CD1c-positive myeloid dendritic cell (primary cell): ENCODE measurements around the gene CDC42EP4.
A peak's percentile ranks its signal among the peaks of the same experiment; 100 is the strongest.

ENCODE experiments used
- DNase-seq: peaks from one replicate; pipeline ENCODE4 v3.0.0-alpha.2; 2016; ENCODE audit errors: extremely low spot score

Gene CDC42EP4, protein sequence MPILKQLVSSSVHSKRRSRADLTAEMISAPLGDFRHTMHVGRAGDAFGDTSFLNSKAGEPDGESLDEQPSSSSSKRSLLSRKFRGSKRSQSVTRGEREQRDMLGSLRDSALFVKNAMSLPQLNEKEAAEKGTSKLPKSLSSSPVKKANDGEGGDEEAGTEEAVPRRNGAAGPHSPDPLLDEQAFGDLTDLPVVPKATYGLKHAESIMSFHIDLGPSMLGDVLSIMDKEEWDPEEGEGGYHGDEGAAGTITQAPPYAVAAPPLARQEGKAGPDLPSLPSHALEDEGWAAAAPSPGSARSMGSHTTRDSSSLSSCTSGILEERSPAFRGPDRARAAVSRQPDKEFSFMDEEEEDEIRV

DNA sequence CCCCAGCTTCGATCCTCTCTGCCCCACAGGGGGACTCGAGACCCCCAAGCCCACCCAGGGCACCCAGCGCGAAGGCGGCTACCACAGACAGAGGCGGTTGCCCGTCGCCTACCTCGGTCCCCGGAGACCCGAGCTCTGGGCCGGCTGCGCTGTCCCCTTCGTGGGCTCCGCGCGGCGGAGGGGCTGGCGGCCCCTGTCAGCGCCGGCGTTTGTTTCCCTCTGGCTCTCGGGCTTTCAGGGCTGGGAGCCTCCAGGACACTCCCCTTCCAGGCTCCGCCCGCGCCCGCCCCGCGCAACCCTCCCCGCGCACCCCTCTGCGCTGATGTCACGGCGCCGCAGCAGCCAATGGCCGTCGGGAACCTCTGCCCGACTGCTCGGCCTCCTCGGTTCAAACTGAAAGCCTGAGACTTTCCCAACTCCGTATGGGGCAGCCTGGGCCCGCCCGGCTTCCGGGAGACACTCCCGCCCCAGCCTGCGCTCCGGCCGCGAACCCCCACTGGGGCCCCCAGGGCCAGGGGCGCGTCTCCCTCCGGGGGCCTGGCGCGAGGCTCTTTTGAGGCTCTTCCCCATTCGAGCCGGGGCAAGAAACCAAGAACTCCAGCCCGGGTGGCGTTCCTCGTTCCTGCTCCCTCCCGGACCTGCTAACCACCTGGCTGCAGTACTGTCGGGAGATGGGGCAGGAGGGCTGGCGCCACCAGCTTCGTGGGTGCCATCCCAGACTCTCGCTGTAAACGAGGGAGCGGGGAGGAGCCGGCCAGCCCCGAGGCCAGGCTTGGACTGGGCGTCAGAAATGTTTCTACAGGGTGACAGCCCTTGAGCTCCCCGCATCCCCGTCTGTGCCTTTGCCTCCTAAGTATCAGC is at the start of gene CDC42EP4:
CDC42EP4 (minus strand) TSS at position 221 of the 861 bp plus-strand sequence. CDS start 25,501 bp downstream, outside the sequence.
- peak; percentile 95 for DNase-seq

DNA sequence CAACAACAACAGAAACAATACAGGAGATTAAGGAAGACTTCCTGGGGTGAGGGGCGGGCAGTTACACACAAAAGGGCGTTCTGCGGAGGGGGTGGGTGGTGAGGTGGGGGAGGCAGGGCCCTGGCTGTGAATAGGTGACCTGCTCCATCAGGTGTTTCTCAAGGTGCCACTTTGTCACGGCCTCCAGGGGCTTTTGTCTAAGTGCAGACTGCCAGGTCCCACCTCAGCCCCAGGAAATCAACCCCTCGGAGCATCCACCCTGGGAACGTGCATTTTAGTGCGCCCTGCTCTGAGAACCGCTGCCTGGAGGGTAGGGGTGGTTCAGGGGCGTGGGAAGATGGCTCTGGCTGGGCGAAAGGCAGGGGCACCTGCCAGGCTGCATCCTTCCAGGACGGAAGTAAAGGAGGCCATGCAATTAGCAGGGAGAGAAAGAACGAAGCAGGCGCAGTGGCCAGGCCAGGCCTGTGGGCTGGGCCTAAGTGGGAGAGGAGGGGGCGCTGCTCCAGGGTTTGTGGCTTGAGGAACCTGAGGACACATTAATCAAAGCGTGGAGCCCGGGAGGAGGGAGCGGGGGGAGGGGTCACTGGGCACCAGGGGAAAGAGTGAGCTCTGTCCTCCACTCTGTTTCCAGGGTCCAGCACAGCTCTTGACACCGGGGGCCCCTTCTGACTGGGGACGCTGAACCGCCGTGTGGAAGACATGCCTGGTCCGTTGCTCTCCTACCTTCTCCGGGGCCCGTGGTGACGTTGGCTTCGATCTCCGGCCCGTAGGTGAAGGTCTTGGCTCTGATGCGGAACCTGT is 49.4 kb upstream of the CDC42EP4 start:
- DNase-seq = no peak

DNA sequence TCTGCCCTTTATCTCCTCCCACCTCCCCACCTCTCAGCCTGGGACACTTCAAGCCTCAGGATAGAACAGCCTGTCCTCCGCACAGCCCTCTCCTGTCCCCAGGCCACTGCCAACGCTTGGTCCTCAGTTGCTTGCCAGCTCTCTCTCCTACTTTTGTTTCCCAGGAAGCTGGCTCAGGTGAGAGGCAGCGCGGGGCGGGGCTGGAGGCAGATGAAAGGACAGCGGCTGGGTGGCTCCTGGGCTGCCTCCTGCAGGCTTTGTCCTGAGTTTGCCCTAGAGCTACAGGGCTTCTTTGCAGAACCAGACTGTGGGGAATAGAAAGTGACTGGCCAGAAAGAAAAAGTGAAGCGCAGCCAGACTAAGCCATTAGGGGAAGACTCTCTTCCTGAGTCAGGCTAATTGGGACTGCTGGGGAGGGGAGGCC is 48.2 kb upstream of the CDC42EP4 start:
- DNase-seq = no peak

DNA sequence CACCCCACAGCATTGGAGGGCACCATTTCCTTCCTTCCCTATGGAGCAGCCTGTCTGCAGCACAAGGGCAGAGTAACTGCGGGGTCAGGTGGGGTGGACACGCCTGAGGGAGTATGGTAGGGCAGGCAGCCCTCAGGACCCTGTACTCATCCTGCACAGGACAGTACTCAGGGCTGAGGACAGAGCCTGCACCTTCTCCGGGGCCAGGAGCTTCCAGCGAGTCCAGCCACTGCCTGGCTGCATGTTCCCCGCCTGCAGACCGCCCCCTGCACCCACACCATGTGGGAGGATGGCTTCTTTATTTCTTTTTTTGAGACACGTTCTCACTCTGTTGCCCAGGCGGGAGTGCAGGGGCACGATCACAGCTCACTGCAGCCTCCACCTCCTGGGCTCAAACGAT is 47.6 kb upstream of the CDC42EP4 start:
- no peak for DNase-seq

DNA sequence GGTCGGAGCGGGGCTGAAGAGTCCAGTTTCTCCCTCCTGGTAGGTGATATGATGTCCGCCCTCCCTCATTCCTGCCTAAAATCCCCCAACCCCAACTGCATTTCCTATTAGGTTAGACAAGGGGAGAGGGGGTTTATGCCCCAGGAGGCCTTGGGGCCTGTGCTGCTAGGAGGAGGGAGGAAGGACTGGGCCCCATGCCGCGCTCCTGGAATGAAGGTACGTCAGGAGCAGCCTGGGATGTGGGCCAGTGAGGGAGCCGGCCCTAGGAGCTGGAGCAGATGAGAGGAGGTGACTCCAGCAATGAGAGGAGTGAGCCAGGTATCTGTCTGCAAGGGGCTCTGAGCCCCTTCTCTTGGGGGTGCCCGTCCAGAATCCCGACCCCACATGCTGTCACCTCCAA is 46.9 kb upstream of the CDC42EP4 start:
- DNase-seq = no peak

DNA sequence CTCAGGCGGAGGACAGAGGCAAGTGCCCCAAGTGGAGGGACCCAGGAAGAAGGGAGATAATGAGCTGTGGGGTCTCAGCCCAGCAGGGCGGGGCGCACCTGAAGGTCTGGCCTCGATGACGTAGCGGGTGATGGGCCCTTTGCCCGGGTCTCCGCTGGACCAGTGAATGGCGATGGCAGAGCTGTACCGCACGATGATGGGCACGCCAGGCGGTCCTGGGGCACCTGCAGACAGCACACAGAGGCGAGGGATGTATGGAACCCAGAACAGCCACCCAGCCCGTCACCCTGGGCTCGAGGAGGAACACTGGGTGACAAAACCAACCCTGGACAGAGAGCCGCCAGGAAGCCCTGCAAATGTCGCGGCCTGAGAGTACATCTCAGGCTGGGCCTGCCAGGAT is 46.2 kb upstream of the CDC42EP4 start:
- no peak for DNase-seq

DNA sequence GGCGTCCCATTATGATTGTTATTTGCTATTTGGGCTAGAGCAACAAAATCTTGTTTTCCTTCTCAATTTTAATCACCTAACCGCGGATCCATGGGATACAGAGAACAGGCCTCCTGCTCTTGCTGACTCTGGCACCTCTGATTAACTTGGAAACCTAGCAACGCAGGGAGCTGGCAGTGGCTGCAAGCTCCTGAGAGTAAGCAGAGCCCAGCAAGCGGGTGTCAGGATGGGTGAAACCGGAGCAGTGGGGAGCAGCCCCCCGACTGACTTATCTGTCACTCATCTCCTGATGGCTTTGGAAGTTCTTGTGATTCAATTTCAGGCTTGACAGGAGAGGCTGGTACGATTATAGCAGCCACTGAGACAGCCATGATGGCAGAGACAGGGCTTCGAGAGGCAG is 45.5 kb upstream of the CDC42EP4 start:
- no peak for DNase-seq

DNA sequence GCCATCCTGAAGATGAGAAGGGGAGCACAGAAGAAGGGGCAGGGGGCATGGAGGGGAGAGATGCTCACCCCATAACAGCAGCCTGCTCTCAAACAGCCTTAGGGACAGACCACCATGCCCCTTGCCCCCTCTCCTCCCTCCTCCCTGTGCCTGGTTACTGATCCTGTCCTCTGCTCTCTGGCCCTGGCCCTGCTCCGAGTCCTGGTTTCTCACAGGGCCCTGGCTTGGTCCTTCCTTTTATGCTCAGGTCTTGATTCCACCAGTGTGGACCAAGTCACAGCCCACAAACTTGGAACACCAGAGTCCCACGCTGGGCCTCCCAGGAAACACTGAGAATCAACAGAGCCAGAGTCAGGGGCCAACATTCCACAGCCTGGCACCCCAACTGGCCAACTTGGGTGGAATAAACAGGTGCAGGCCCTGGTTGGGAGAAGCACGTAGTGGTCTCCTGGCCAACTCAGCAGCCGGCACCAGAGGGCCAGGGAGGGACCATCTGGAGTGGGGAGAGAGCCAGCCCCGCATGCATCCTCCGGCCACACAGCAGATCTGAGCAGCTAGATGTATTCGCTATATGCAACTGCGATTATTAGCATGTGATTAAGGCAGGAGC is 44.9 kb upstream of the CDC42EP4 start:
- no peak for DNase-seq

DNA sequence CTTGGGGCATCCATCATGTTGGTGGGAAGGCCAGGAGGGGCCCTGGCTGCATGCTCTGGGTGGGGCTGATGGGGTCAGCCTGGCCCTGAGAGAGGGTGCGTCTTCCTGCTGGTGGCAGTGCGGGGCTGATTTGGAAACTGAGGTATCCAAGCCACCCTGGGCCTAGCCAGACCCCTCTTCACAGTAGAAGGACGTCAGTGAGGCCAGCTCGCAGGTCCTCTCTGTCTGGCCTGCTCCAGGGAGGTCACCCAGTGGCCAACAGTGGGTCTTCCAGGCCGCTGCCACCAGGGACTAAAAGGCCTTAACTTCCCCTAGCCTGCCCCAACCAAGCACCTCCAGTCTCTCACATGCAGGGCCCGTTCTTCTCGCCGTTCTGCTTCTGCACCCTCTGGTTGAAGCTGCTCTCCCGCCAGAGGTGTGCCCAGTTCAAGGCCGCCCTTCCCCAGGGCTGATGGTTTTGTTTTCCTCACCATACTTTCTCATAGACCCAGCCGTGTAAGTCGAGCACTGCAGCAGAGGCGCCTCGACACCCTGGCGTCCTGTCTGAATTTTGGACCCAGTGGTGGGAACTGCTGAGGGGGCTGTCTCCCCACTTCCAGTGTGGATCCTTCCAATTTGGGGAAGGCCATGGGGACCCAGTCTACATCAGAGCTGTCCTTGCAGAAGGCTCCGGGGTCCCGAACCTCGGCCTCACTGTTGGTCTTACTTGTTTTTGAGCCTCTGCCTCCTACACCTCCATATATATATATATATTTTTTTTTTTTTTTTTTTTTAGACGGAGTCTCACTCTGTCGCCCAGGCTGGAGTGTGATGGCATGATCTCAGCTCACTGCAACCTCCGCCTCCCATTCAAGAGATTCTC is 42.9 kb upstream of the CDC42EP4 start:
- DNase-seq = no peak

DNA sequence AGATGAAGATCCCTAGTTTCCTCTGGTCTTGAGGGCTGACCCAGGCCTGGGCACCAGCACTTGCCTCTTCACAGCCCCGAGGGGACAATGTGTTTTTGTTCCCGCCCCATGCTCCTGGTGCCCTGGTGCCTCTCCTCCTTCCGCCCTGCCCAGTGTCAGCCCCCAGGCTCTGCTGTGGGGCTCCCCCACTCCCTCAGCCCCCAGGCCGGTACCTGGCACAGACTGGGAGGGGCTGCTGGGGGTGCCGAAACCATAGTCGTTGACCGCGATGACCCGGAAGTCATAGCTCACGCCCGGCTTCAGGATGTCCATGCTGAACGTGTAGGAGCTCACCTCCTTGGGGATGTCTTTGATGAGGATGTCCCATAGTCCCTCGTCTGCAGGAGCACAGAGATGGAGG is 40.5 kb upstream of the CDC42EP4 start:
- no peak for DNase-seq

DNA sequence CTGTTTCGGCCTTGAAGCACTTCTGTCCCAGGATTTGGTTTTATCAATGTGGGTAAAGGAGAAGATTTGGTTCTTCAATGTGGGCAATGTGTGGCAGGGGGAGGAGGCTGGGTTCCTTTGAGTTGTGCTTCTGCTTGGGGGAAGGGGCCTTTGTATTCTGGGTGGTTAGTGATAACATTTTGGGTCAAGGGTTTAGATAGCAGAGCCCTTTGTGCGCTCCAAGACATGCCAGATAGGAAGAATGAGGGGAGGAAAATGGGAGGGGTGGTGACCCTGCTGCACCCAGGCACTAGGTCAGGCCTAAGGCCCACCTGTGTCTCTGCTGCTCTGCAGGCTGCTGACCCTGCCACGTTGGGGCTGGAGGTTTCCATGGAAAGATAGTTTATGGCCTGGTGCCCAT is 40.0 kb upstream of the CDC42EP4 start:
- DNase-seq = no peak

DNA sequence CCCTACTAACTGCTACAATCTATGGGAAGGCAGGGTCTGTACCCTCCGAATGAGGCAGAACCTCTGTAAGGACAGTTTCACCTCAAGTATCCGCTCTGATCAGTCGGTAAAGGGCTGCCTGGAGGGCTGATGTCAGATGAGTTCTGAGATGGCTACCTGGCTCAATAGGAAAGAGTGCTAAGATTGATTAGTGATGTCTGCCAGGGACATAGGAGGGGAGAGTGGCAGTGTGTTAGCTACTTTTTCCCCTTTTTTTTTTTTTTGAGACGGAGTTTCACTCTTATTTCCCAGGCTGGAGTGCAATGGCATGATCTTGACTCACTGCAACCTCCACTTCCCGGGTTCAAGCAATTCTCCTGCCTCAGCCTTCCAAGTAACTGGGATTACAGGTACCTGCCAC is 39.1 kb upstream of the CDC42EP4 start:
- no peak for DNase-seq

DNA sequence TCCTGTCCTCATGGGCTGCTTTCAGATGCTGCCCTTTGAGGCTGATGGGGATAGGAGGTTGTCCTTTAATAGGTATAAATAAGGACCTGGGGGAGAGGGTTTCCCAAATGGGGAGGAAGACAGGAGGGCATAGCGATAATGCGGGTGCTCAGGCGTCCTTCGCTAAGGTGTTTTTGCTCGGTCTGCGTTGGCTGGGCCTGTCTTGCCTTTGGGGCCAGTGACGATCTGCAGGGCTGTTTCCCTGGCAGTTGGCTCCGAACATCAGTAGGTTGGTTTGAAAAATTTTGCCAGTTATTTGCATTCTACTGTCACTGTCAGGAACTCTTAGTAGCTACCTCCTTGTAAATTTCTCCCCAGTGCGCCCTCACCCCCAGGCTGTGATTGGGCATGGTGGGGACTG is 37.8 kb upstream of the CDC42EP4 start:
- DNase-seq = no peak

DNA sequence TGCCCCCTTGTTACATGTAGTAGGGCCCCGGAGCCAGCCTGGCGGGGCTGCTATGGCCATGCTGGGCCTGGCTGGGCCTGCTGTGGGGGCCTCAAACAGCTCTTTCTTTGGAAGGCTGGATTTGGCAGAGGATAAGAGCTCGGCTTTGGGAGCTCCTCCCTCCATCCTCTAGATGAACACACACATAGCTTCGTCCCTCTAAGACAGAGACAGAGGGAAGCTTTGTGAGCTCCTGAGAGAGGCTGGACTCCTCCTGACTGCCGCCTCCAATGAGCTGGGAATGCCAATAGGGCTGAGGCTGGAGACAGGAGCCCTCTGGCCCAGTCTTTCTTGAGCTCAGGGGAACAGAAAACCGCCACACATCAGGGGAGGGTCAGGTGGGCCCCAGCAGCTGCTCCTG is 37.3 kb upstream of the CDC42EP4 start:
- no peak for DNase-seq

DNA sequence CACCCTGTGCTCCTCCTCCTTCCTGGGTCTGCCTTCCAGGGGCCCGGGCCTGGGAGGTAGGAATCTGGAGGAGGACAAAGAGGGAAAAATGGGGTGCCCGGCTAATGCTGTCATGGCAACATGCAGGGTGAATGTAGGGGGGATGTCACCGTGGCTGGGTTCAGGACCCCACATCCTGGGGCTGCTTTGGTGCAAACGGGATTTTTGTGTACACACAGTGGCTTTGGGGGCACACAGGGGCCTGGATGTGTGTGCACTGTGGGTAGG is 37.0 kb upstream of the CDC42EP4 start:
- no peak for DNase-seq

DNA sequence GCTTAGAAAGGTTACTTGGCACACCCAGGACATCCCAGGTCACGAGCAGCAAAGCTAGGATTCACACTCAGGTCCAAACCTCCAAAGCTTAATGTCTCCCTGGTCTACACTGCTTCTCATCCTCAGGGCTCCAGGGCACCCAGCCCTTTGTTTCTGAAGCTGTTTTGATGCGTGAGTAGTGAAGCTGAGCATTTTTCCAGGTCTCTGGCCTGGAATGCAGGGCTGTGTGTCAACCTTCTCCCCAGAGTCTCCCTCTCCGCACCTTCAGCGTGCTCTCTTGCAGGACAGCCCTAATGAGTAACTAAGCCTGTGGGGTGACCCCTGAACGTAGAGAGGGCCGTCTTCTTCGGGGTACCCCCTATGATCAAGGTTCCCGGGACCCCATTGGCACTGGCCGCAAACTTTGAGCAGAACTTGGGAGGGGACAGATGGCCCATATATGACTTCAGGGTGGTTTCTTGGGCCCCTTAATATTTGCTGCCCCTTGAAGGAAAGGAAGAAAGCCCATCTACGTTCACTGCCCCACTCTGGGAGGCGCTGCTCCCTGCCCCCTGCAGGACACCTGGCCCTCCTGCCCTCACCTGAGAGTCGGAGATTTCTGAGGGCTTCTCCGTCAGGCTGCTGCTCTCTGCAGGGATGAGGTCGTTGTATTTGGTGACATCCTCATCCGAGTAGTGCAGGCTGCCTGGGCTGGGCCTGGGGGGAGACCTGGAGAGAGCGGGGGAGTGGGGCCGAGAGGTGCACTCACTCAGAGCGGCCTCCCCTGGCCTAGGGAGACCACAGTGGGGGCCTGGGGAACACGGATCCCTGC is 36.4 kb upstream of the CDC42EP4 start:
- DNase-seq = no peak

DNA sequence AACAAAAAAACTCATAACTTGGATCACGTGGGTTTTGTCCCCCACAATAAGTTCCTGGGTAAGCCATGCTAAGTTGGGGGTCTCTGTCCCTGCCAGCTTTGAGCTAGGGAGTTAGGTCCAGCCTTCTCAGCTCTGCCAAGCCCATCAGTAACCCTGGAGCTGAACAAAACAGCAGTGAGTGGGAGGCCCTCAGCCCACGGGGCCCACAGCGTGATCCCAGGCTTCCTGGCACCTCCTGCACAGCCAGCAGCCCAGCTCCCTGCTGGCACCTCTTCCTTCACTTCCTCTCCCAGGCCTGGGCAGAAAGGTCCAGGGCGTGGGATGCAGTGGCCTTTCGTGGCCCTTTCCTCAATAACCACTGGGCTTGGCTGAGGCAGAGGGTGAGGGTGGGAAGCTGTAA is 35.5 kb upstream of the CDC42EP4 start:
- peak; percentile 11 for DNase-seq

DNA sequence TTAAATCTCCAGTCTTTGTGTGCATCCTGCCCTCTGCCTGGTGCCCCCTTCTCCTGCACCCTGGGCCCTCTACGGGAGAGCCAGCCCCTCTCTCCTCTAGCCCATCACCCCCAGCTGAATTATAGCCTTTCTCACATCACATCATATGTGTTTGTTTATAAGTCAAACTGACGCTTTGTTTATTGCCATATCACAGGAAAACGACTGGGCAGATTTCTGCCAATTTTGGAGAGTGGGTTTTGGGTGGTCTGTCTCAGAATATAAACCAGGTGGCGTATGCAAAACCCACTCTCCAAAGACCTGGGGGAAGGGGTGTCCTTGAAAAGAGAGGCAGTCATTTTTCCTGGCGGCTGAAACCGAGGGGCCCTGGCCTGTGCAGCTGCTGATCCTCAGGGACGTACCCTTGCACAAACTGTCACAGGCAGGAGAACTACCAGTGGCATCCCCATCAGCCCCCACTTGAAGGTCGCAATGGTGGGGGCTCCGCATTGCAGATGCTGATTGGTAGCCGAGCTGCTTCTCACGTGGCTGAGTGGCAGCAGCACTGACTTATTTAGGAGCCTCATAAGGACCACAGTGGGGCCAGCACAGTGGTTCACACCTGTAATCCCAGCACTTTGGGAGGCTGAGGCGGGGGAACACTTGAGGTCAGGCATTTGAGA is 34.8 kb upstream of the CDC42EP4 start:
- no peak for DNase-seq

DNA sequence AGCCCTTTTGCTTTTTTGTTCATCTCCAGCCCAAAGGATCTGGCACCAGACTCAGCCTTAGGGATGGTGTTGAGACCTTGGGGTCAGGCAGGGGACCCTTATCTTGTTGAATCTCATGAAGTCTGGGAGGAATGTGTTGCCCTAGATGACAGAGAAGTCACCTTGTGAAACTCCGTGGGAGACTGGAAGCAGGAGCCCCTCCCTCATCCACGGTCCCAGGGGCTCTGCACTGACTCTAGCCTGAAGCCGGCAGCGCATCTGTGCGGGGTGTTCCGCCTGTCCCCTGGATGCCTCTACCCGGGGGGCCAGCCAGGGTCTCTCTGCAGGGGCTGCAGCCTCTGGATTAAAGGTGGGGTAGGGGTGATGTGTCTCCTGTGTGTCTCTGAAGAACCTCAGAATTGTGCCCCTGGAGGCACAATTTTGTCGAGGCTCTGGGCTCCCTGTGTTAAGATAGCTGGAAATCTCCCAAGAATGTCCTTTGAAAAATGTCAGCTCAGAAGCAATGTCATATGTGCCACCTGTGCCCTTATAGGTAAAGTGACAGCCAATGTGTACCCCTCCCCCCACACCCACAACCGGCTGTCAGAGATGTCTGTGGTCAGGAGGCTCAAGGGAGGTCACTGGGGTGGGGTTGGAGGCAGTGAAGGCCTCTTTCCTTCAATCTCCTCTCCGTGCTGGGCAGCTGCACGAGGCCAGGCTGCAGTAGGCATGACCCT is 32.1 kb upstream of the CDC42EP4 start:
- DNase-seq = no peak
